NCI-H446 treated with DMSO at 0.1 percent for 48 hours (cell line): ENCODE results near the gene N4BP2.

Source experiments
- DNase-seq: peaks from one replicate; lab custom pipeline; 2025; lab: John Stamatoyannopoulos, UW

N4BP2 gene

DNA sequence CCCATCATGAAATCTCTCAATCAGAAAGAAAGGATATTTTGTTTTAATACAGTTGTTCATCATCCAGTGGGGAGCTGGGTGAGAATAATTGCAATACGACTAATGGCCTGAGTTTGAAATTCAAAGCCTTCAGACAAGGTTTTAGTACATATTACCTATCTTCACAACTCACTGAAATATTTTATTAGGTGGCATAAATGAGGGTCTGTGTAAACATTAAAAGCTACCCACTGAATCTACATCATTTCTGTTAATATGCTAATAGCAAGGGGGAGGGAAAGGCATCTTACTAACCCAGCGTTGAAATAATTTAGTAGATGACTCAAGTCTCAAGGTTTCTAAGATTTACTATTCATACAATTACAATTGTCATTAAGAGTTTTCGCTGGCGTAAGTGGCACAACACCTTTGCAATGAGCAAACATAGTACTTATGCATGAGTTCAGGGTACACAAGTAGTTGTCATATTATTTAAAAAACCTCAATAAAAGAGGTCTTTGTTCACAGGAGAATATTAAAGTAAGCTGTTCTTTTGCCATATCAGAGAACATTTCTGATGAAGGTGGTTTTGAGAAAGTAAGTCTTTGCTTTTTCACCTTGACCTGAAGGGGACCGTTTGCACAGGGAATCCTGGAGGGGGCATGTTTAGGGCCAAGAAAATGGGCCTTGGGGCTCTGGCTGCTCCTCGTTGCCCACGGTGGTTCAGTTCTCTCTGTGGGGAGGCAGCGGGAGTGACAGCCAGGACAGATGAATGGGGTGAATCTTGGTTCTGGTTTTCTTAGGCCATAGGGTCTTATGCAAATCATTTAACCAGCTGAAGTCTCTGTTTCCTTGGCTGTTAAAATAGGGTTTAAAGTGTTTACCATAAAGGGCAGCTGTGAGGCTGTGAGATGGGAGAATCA is 135.7 kb downstream of the N4BP2 start:
- no peak for DNase-seq

DNA sequence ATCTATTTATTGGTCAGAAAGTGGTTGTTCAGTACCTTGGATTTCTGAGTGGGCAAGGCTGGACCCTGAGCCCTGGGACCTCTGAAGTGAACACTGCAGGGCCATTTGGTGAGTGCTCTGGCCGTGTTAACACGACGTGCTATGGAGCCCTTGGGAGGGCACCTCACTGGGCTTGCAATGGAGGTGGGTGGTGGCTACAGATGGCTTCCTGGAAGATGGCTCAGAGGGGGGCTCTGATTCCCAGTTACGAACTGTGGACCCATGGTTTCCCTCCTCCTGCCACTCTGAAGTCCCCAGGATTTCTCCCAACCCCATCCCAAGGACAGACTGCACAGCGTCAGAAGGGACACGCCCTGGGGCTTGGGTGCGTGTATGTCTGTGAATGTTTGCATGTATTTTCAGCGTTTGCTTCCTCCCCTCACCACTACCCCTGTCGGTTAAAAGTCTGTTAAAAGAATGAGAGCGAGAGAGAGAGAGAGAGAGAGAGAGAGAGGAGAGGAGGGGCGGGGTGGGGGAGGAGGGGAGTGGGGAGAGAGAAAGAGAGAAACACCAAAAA is 136.4 kb downstream of the N4BP2 start:
- DNase-seq: no peak

DNA sequence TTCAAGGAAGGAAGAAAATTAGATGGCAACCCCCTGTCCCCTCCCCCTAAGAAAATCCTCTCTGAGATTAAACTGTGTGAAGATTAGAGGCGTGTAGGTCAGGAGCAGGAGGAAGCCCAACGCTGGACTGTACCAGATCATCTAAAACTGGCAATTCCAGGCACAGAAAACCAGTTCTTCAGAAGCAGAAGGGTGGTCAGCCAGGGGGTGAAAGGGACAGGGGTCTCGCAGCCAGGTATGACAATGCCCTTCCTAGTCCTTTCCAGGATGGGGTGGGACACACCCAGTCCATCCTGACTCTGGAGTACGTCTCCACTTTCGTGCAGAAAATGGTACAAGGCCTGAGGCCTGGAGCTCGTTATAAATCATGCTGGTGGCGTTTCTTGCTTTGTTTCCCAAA is 136.9 kb downstream of the N4BP2 start:
- DNase-seq: no peak

DNA sequence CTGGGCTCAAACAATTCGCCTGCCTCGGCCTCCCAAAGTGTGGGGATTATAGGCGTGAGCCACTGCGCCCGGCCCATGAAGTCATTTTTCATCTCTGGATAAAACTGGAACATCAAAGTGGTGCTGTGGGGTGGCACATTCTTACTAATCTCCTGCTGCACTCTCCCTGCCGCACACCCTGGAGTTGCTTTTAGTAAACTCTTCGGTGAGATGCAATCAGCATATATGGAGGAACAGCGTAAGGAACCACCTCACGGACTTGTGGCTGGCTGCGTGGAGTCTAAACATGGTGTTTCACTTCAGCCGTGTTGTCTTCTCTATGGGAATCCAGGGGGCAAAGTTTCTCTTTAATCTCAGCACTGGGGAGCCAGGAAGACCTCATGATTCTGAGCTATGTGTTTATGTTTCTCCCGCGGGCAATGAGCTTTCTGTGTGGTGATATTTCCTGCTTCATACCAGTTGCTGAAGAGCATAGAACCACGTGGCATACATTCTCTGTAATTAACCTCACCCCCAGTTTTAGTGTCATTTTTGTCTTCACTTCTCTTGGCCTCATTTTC is 138.0 kb downstream of the N4BP2 start:
- DNase-seq: no peak

DNA sequence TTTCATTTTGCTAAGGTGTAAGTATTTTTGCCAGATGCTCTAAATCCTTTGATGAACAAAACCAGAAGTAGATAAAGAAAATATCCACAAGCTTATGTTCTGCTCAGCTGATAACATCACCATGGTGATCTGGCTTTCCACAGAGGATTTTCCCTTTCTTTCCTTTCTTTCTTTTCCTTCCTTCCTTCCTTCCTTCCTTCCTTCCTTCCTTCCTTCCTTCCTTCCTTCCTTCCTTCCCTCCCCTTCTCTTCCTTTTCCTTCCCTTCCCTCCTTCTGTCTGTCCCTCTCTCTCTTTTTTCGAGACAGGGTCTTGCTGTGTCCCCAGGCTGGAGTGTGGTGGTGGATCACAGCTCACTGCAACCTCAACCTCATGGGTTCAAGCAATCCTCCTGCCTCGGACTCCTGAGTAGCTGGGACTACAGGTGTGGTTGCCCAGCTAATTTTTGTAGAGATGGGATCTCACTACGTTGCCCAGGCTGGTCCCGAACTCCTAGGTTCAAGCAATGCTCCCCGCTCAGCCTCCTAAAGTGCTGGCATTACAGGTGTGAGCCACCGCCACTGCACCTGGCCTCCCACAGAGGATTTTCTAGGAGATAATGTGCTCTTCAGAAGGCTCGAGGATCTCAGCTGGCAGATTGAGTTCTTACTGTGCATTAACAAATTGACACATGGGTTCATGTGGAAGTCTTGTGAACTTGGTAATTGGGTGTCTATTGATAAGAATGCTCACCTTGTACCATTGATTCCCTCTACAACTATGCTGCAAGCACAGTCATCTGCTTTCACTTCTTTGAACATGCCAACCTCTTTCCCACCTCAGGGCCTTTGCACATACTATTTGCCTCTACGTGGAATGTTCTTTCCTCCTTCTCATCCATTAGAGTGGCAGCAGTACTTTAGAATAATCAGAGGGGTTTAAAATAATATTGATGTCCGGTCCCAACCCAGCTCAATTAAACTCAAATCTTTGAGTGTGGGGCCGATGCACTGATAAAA is 138.8 kb downstream of the N4BP2 start:
- no peak for DNase-seq

DNA sequence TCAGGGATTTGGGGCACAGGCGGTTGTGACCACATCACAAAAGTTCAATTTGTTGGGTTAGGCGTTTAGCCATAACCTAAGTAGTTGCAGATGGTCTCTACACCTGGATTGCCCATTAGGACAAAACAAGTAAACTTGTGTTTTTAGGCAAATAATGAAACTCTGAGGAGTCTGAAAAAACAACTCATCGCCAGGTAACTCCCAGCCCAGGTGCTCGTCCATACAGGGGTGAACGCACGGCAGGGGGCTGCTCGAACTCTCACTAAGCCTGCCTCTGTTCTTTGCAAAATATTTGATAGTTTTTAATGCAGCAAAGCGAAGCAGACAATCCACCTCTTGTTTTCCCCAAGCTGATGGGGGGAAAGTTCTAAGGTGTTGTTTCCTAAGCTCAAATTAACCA is 139.6 kb downstream of the N4BP2 start:
- no peak for DNase-seq

DNA sequence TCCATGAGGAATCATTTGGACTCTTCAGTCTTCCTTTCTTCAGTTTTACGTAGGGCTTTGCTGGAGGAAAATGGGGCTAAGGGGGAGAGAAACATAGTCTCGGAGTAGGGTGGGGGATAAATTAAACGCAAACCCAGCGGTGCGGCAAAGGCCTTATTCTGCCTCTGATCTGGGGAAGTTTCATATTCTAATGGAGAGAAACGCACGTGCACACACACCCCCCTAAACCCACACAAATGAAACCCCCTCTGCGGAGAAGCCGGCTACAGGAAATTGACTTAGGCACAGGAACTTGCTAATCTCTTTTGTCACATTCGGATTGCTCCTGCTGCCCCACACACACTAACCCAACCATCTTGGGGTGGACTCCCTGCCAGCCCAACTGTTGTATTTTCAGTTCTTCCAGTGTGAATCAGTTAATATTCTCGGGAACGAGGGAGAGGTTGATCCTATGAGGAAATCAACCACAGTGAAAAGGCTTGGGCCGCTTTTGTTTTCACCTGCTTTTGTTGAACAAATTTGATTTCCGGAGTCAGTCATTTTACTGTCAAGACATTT is 140.2 kb downstream of the N4BP2 start, which contains the start of gene RHOH:
RHOH (plus strand) TSS at position 308 of the 558 bp plus-strand sequence. CDS start 46,356 bp downstream, outside the sequence.
- no peak for DNase-seq

DNA sequence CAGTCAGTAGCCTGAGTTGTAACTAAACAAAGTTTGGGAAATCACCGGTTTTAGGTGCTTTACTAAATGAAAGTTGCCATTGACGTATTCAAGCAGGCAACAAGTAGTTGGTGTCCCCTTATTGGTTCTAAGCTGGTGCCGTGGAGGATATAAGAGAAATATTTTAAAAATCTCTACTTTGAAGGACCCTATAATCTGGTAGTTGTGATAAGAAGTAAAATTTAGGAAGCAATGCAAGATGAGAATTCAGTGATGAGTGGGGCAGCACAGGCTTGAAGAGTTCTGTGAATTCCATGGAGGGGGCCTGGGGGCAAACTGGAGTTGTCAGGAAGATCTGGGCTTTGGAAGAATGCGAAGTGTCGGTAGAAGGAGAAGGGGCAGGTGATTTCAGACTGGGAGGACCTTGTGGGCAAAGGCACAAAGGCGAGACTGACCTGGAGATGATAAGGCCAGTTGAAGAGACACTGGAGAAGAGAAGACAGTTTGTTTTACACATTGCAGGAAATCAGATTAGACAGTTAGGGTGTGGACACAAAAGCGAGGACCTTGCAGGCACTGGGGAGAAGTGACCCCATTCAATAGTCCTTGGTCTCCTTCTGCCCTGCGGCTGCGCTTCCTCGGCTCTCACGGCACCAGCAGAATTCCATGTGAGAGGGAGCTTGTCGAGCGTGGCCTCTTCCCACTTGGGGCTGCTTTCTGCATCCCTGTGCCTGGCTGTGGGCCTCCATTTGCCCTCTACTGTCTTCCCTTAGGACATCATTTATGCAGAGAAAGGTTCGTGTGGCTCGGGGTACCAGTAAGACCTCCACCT is 141.4 kb downstream of the N4BP2 start:
- no peak for DNase-seq

DNA sequence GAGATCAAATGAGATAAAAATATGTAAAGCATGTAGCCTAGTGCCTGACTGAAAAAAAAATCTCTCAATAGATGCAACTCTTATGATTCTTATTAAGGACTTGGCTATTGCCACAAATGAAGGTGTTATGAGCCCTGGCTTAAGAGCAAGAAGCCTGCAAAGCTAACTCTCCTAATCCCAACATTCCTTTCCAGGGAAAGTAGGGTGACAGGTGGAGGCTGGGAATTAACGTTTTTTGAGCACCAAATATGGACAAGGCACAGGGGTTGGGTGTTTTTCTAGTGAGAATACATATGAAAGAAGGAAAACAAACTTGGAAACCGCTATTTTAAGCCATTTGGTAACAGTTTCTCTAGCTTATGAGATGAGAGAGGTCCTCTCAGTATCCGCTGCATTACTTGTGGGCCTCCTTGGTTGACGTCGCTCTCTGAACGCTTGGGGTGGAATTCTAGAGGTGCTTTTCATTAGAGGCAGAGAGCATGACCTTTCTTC is 142.6 kb downstream of the N4BP2 start:
- DNase-seq: no peak

DNA sequence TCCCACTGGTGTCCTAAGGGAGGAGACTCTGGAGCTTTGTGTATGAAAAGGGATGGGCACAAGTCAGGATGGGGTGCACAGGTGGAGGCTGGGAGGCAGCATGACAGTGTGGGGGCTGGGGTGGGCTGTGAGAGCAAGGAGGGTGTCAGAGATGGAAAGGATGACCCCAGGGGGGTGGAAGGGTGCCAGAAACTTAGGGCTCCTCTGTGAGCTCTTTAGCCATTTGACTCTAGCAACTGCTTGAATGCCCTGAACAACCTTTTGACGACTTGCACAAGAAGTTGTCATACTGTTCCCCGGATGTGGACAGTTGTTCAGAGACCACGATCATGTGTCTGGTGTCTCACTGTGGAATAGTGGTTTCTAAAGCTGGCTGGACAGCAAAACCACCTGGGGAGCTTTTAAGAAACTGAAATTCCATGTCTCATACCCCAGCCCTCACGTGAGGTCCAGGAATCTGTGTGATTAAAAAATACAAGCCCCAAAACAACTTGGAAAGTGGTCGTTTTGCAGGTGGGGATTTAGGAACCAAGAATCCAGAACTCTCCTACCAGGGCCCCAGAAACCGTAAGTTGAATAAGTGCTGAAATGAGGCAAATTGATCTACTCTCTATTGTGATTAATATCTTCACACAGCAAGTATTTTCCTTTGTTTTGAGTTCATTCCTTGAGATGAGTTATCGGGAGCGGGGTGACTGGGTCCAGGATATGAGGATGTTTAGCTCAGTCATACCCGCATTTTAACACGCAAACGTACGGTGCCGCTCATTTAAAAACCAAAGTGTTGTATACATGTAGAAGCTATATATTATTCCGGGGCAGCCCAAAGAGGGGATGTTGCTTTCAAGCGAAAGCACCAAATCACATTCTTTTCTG is 143.6 kb downstream of the N4BP2 start:
- no peak for DNase-seq

DNA sequence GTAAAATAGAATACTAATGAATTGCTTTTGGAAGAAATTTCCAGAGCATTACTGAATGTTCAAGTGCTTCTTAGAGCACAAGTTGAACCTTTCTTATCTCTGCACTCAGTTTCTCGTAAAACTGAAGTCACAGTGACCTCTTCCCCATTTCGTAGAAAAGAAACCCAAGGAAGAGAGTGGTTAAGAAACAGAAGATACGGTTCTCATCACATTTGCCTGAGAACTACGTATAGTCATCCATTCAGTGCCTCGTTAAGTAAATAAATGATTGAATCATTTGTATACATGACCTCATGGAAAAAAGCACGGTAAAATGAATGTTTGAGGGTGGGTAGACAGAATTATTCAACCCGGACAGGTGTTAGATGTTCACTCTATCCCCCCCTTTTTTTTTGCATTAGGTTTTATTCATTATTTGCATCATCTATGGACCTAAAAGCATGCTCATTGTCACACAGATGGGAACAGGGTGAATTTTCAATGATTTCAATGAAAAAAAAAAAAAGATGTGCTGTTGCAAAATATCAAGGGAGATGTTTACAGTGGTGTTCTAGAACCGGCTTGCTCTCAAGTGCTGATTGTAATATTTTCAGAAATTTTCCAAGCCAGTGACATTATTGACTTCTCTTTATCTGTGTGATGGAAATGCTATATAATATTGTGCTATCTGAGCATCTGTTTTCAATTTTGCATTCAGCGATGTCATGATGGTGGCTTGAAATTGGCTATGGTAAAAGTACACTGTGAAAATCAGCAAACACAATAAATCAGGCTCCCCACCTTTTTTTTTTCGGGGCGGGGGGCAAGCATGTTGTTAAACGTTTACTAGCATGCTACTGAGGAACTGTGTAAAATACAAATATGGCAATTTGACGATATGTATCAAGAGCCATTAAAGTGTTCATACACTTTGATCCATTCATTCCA is 144.5 kb downstream of the N4BP2 start:
- no peak for DNase-seq

DNA sequence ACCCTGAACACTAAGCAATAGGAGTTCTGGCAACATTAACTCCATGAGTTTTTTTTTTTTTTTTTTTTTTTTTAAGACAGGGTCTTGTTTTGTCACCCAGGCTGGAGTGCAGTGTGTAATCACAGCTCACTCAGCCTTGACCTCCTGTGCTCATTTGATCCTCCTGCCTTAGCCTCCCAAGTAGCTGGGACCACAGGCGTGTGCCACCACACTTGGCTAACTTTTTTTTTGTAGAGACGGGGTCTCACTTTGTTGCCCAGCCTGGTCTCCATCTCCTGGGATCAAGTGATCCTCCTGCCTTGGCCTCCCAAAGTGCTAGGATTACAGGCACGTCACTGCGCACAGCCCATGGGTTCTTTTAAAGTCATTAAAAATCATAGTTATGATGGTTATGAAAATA is 145.2 kb downstream of the N4BP2 start:
- DNase-seq: no peak

DNA sequence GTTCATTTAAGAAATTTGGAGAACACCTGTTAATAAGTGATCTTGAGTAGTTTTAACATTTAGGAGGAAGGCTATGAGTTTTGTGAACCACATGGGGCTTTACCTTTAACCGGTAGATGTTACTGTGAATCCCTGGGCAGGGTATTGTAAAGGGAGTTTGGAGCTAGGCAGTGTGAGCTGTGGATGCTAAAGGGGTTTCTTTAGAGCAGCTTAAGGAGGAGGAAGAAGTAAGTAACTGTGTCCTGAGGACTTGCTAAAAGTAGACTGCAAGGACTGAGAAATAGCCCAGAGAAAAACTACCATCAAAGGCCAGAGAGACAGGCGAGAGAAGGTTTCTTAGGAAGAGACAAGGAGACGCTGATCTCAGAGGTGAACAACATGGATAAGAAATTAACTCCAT is 145.8 kb downstream of the N4BP2 start:
- DNase-seq: no peak

DNA sequence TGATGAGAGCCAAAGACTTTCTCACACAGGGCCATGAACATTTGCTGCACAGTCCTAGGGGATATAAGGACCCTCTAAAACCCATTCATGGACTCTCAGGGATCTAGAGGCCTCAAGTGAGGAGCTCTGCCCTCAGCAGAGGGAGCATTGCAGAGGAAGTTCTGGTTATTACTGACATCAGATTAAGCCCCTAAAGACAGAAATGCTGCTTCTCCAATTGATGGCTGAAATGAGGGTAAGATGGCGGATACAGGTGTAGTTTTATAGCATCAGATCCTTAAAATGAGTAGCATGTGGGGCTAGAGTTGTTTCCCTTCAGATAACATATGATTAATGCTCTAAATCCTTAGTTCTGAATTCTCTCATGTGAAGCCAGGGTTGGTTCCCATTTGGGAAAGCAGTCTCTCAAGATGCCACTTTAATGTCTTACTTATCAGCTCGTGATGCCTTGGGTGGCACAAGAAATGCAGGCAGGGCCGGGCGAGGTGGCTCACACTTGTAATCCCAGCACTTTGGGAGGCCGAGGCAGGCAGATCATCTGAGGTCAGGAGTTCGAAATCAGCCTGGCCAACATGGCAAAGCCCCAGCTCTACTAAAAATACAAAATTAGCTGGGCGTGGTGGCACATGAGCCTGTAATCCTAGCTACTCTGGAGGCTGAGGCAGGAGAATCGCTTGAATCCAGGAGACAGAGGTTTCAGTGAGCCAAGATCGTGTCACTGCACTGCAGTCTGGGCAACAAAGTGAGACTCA is 148.0 kb downstream of the N4BP2 start:
- no peak for DNase-seq

DNA sequence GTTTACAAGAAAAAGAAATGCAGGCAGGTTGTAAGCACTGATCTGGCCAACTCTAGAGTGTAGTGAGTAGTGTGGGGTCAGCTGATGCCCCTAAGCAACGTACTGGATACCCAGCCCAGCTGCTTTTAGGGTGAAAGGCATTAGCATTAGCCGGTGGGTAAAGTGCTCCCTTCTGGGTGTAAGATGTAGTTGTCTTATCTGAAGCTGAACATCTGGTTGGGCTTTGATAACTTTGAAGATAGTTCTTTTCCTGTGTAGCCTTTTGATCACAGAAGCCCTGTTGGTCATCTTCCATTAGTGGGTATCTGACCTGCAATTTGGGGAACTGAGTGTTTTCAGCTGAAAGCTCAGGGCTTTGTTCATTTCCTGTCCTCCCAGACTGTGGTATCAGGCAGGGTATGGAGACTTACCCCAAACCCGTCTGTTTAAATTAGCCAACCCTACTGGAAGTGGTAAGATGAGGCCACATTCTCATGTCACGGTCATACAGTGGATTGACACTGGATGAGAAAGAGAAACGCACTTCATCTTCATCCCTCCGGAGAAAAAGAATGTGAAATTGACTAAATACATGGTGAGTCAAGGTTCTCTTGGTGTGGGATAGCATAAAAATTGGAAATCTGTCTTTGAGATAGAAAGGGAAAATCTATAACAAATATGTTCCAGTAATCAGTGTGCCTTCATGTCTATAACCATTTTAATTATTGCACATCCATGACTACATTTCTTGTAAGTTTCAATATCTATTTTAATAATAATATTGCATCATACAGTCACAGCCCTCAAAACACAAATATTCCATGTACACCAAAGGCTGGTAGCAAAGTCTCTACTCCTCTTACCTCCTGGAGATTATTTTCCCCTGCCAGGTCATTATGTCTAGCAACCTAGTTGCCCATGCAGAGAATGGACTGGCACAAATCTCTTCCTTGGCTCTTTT is 148.9 kb downstream of the N4BP2 start:
- no peak for DNase-seq

DNA sequence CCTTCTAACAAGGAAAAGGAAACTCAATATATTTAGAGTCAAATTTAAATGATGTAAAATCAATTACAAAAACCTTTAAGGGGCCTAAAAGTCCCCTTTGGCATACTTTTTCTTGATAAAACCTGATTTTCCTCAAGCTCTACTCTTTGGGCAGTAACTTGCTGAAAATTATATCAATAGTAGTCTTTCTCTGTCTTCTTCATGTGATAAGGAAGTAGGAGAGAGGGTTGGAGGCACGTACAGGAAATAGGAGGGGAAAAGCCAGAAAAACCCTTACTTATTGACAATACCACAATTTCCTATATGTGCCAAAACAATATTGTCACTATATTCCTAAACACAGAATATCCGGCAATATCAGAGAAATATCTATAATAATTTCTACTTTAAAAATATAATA is 149.8 kb downstream of the N4BP2 start:
- no peak for DNase-seq
